WTC11 (cell line): Measurements from ENCODE around the gene SAG. TPM values are rescaled to one million over a fixed set of nuclear protein-coding genes. Genes with fewer than 3 reads are reported as not detected.

Source experiments
- ATAC-seq: fragments of 200-7000 bp; cut with Tn5 transposase; 2 replicates; pipeline ENCODE4 v1.10.0; 2021; ENCODE audit warnings: mild to moderate bottlenecking, moderate library complexity
- CTCF ChIA-PET: fragments of 300-600 bp; sonication (Branson Sonifier 250); formaldehyde crosslinking; loops from one replicate; lab custom pipeline; 2021; ENCODE audit warnings: antibody characterized with exemption; lab: Charles Lee
- POLR2A ChIA-PET: fragments of 350-600 bp; sonication (Branson Sonifier 250); formaldehyde crosslinking; loops from one replicate; lab custom pipeline; 2021; ENCODE audit warnings: antibody characterized with exemption; lab: Charles Lee
- DNase-seq: peaks from one replicate; pipeline ENCODE4 v3.0.0; 2021; ENCODE audit warnings: low spot score
- H3K27ac Mint-ChIP-seq: 2 replicates; pipeline ENCODE4 v1.8.0; 2021; ENCODE audit warnings: mixed read lengths
- H3K27me3 Mint-ChIP-seq: 2 replicates; pipeline ENCODE4 v1.8.0; 2021; ENCODE audit warnings: low read depth, mild to moderate bottlenecking, moderate library complexity, mixed read lengths
- H3K36me3 Mint-ChIP-seq: 2 replicates; pipeline ENCODE4 v1.8.0; 2021; ENCODE audit warnings: mixed read lengths
- H3K4me1 Mint-ChIP-seq: 2 replicates; pipeline ENCODE4 v1.8.0; 2022; ENCODE audit warnings: mixed read lengths
- H3K4me3 Mint-ChIP-seq: 2 replicates; pipeline ENCODE4 v1.8.0; 2021; ENCODE audit warnings: mild to moderate bottlenecking, moderate library complexity, mixed read lengths
- H3K9me3 Mint-ChIP-seq: 2 replicates; pipeline ENCODE4 v1.8.0; 2021; ENCODE audit warnings: mixed read lengths
- CREM ChIP-seq: sonication (generic); formaldehyde crosslinking; IDR thresholded peaks from 2 replicates; pipeline ENCODE4 v1.8.1; 2022; ENCODE audit warnings: mild to moderate bottlenecking, missing genetic modification reagents, moderate library complexity
- EMX1 ChIP-seq: fragments of 250-450 bp; sonication (Bioruptor Pico); IDR thresholded peaks from 2 replicates; pipeline ENCODE4 v1.8.0; 2021; ENCODE audit warnings: mild to moderate bottlenecking
- HMGA2 ChIP-seq: fragments of 250-450 bp; sonication (Bioruptor Pico); IDR thresholded peaks from 2 replicates; pipeline ENCODE4 v1.4.0; 2021; ENCODE audit warnings: mild to moderate bottlenecking, moderate library complexity
- MYBL2 ChIP-seq: sonication (generic); formaldehyde crosslinking; IDR thresholded peaks from 2 replicates; pipeline ENCODE4 v1.8.1; 2023; ENCODE audit warnings: mild to moderate bottlenecking, moderate library complexity, missing genetic modification reagents
- NFE2L1 ChIP-seq: sonication (generic); formaldehyde crosslinking; IDR thresholded peaks from 2 replicates; pipeline ENCODE4 v1.8.1; 2023; ENCODE audit warnings: missing genetic modification reagents
- NR2C2 ChIP-seq: sonication (generic); formaldehyde crosslinking; IDR thresholded peaks from 2 replicates; pipeline ENCODE4 v1.8.0; 2022; ENCODE audit warnings: mild to moderate bottlenecking, missing genetic modification reagents
- NR3C1 ChIP-seq: sonication (generic); formaldehyde crosslinking; conservative IDR thresholded peaks from 2 replicates; pipeline ENCODE4 v1.8.1; 2023; ENCODE audit warnings: low read depth, mild to moderate bottlenecking, missing genetic modification reagents
- PRRX2 ChIP-seq: fragments of 250-450 bp; sonication (Bioruptor Pico); IDR thresholded peaks from 2 replicates; pipeline ENCODE4 v1.8.0; 2021; ENCODE audit warnings: mild to moderate bottlenecking
- RELA ChIP-seq: sonication (generic); formaldehyde crosslinking; IDR thresholded peaks from 2 replicates; pipeline ENCODE4 v1.8.1; 2022; ENCODE audit warnings: missing genetic modification reagents, mild to moderate bottlenecking, borderline replicate concordance
- TEAD1 ChIP-seq: sonication (generic); formaldehyde crosslinking; IDR thresholded peaks from 2 replicates; pipeline ENCODE4 v1.8.0; 2022; ENCODE audit warnings: mild to moderate bottlenecking, missing genetic modification reagents
- ZNF121 ChIP-seq: sonication (generic); formaldehyde crosslinking; IDR thresholded peaks from 2 replicates; pipeline ENCODE4 v1.8.0; 2023; ENCODE audit warnings: missing genetic modification reagents
- ZNF138 ChIP-seq: sonication (generic); formaldehyde crosslinking; conservative IDR thresholded peaks from 2 replicates; pipeline ENCODE4 v1.8.1; 2022; ENCODE audit warnings: mild to moderate bottlenecking, moderate library complexity, missing genetic modification reagents
- ZNF317 ChIP-seq: sonication (generic); formaldehyde crosslinking; IDR thresholded peaks from 2 replicates; pipeline ENCODE4 v1.8.1; 2023; ENCODE audit warnings: low read depth, mild to moderate bottlenecking, moderate library complexity, missing genetic modification reagents, borderline replicate concordance
- ZNF396 ChIP-seq: fragments of 250-450 bp; sonication (Bioruptor Pico); IDR thresholded peaks from 2 replicates; pipeline ENCODE4 v1.8.0; 2021; ENCODE audit warnings: mild to moderate bottlenecking, moderate library complexity, borderline replicate concordance
- ZNF416 ChIP-seq: fragments of 250-450 bp; sonication (Bioruptor Pico); IDR thresholded peaks from 2 replicates; pipeline ENCODE4 v1.9.0; 2021; ENCODE audit warnings: mild to moderate bottlenecking, inconsistent platforms
- total RNA-seq: library from RNA; stranded (reverse); gene quantifications from 3 replicates; pipeline ENCODE4 v1.2.3, GENCODE V29; 2021
- TF ChIP-seq, protein P1 (sequence below): sonication (generic); formaldehyde crosslinking; IDR thresholded peaks from 2 replicates; pipeline ENCODE4 v1.8.0; 2022; ENCODE audit warnings: mild to moderate bottlenecking, missing genetic modification reagents
- TF ChIP-seq, protein P2 (sequence below): sonication (generic); formaldehyde crosslinking; IDR thresholded peaks from 2 replicates; pipeline ENCODE4 v1.8.1; 2023; ENCODE audit warnings: mild to moderate bottlenecking, missing genetic modification reagents, moderate library complexity
- TF ChIP-seq, protein P3 (sequence below): sonication (generic); formaldehyde crosslinking; IDR thresholded peaks from 2 replicates; pipeline ENCODE4 v1.8.1; 2022; ENCODE audit warnings: mild to moderate bottlenecking, moderate library complexity, missing genetic modification reagents
- TF ChIP-seq, protein P4 (sequence below): sonication (generic); formaldehyde crosslinking; IDR thresholded peaks from 2 replicates; pipeline ENCODE4 v1.8.1; 2023; ENCODE audit warnings: mild to moderate bottlenecking, moderate library complexity, missing genetic modification reagents
- TF ChIP-seq, protein P5 (sequence below): fragments of 250-450 bp; sonication (Bioruptor Pico); conservative IDR thresholded peaks from 2 replicates; pipeline ENCODE4 v1.9.0; 2021; ENCODE audit warnings: mild to moderate bottlenecking
- TF ChIP-seq, protein P6 (sequence below): fragments of 250-450 bp; sonication (Bioruptor Pico); IDR thresholded peaks from 2 replicates; pipeline ENCODE4 v1.9.0; 2021; ENCODE audit warnings: mild to moderate bottlenecking, borderline replicate concordance
- TF ChIP-seq, protein P7 (sequence below): sonication (generic); formaldehyde crosslinking; IDR thresholded peaks from 2 replicates; pipeline ENCODE4 v1.8.1; 2023; ENCODE audit warnings: mild to moderate bottlenecking, missing genetic modification reagents, moderate library complexity

The SAG gene
- total RNA-seq, 1 experiment from 2014 or later, result not detected

DNA sequence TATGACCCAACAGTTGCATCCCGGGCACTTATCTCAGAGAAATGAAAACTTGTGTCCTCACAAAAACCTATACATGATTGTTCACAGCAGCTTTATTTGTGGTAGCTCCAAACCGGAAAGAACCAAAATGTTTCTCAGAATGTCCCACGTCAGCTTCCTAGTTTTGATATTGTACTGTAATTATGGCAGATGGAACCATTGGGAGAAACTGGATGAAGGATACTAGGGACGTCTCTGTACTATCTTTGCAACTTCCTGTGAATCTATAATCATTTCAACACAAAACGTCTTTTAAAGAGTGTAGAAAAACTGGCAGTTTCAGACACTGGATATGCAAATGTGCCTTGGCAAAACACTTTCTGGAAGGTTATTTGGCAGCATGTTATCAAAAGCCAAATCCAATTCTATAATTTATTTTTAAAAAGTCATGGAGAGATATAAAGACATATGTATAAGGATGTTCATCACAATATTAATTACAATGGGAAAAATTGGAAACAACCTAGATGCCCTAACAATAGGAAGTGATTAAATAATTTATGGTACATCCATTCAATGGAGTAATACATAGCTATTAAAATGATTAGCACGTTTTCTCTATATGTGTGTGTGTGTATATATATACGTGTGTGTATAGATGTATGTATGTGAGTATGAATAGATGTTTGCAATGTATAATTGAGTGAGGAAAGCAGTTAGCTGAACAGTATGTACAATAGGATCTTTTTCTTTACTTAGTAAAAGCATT lies 9.8 kb downstream of the SAG start:
- TF ChIP-seq, protein P1, sequence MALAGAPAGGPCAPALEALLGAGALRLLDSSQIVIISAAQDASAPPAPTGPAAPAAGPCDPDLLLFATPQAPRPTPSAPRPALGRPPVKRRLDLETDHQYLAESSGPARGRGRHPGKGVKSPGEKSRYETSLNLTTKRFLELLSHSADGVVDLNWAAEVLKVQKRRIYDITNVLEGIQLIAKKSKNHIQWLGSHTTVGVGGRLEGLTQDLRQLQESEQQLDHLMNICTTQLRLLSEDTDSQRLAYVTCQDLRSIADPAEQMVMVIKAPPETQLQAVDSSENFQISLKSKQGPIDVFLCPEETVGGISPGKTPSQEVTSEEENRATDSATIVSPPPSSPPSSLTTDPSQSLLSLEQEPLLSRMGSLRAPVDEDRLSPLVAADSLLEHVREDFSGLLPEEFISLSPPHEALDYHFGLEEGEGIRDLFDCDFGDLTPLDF (CRISPR knock-in tag), result no peak
- TF ChIP-seq, protein P2, sequence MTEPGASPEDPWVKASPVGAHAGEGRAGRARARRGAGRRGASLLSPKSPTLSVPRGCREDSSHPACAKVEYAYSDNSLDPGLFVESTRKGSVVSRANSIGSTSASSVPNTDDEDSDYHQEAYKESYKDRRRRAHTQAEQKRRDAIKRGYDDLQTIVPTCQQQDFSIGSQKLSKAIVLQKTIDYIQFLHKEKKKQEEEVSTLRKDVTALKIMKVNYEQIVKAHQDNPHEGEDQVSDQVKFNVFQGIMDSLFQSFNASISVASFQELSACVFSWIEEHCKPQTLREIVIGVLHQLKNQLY (CRISPR knock-in tag), result no peak
- TF ChIP-seq RELA (CRISPR knock-in tag) (no peak), ZNF416 (CRISPR knock-in tag) (no peak), ZNF396 (CRISPR knock-in tag) (no peak), EMX1 (CRISPR knock-in tag) (no peak), TEAD1 (no peak), HMGA2 (CRISPR knock-in tag) (no peak), PRRX2 (CRISPR knock-in tag) (no peak)
- TF ChIP-seq, protein P3, sequence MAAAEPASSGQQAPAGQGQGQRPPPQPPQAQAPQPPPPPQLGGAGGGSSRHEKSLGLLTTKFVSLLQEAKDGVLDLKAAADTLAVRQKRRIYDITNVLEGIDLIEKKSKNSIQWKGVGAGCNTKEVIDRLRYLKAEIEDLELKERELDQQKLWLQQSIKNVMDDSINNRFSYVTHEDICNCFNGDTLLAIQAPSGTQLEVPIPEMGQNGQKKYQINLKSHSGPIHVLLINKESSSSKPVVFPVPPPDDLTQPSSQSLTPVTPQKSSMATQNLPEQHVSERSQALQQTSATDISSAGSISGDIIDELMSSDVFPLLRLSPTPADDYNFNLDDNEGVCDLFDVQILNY (CRISPR knock-in tag), result no peak
- TF ChIP-seq, all 79 proteins: peak for 0
- POLR2A ChIA-PET, result no interaction called here
- ATAC-seq (no peak), DNase-seq (no peak)
- Mint-ChIP-seq H3K9me3 (no peaks in the 10 kb centered on the region), H3K36me3 (no peaks in the 10 kb centered on the region), H3K4me3 (no peak overlapping the region), H3K27me3 (no peaks in the 10 kb centered on the region), H3K4me1 (no peaks in the 10 kb centered on the region), H3K27ac (no peak overlapping the region)
- CTCF ChIA-PET, result interaction anchor here (1.1 kb wide), 1 partner anchor 37 kb away, joined by 11 read pairs; the partner anchor contains the start of gene DGKD

DNA sequence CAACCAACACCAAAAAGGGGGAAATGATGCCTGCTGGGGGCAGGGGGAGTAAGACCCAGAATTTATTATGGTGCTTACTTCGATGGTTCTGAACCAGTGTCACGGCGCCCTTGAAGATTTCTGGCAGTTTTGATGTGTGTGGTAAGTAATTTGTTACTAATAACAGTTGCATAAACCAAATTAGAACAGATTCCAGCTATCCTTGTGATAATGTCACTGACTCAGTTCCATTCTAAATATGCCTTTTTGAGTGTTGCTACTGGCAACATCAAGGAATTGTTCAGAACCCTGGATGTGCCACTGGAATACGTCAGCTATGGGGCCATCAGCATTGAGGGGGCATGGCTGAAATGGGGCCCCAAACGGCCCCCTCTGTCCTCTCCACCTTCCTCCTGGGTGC lies 11.6 kb downstream of the SAG start:
- POLR2A ChIA-PET, result no interaction called here
- CTCF ChIA-PET, result no interaction called here
- H3K4me3 Mint-ChIP-seq, result no peak overlapping the region
- TF ChIP-seq ZNF317 (CRISPR knock-in tag) (no peak), MYBL2 (CRISPR knock-in tag) (no peak), NR3C1 (no peak), CREM (CRISPR knock-in tag) (no peak), NR2C2 (CRISPR knock-in tag) (no peak), ZNF121 (no peak), NFE2L1 (CRISPR knock-in tag) (no peak), ZNF138 (CRISPR knock-in tag) (no peak)
- TF ChIP-seq, protein P4, sequence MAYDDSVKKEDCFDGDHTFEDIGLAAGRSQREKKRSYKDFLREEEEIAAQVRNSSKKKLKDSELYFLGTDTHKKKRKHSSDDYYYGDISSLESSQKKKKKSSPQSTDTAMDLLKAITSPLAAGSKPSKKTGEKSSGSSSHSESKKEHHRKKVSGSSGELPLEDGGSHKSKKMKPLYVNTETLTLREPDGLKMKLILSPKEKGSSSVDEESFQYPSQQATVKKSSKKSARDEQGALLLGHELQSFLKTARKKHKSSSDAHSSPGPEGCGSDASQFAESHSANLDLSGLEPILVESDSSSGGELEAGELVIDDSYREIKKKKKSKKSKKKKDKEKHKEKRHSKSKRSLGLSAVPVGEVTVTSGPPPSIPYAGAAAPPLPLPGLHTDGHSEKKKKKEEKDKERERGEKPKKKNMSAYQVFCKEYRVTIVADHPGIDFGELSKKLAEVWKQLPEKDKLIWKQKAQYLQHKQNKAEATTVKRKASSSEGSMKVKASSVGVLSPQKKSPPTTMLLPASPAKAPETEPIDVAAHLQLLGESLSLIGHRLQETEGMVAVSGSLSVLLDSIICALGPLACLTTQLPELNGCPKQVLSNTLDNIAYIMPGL (CRISPR knock-in tag), result no peak
- TF ChIP-seq, protein P5, sequence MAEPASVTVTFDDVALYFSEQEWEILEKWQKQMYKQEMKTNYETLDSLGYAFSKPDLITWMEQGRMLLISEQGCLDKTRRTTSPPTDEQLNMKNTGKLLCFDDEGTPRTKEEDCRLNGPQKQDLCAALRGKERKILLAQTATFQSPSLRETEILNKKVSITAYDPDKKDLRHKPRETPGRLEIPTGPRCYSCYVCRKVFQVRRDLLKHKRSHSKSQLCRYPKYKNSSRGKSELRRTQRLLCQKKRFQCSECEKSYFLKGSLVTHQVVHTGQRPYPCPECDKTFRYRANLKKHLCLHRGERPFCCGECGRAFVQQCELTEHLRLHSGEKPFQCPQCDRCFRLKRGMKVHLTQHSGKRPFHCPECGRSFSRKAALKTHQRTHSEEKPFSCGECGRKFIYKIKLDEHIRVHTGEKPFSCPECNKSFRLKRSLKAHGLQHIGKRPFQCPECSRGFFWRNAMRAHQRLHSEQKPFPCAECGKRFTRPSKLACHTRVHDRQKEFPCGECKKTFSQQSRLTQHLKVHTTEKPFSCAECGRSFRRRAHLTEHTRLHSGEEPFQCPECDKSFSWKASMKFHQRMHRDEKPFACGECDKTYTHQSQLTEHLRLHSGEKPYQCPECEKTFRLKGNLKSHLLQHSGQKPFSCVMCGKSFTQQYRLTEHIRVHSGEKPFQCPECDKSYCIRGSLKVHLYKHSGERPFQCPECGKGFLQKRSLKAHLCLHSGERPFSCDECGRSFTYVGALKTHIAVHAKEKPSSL, result no peak
- TF ChIP-seq, protein P6, sequence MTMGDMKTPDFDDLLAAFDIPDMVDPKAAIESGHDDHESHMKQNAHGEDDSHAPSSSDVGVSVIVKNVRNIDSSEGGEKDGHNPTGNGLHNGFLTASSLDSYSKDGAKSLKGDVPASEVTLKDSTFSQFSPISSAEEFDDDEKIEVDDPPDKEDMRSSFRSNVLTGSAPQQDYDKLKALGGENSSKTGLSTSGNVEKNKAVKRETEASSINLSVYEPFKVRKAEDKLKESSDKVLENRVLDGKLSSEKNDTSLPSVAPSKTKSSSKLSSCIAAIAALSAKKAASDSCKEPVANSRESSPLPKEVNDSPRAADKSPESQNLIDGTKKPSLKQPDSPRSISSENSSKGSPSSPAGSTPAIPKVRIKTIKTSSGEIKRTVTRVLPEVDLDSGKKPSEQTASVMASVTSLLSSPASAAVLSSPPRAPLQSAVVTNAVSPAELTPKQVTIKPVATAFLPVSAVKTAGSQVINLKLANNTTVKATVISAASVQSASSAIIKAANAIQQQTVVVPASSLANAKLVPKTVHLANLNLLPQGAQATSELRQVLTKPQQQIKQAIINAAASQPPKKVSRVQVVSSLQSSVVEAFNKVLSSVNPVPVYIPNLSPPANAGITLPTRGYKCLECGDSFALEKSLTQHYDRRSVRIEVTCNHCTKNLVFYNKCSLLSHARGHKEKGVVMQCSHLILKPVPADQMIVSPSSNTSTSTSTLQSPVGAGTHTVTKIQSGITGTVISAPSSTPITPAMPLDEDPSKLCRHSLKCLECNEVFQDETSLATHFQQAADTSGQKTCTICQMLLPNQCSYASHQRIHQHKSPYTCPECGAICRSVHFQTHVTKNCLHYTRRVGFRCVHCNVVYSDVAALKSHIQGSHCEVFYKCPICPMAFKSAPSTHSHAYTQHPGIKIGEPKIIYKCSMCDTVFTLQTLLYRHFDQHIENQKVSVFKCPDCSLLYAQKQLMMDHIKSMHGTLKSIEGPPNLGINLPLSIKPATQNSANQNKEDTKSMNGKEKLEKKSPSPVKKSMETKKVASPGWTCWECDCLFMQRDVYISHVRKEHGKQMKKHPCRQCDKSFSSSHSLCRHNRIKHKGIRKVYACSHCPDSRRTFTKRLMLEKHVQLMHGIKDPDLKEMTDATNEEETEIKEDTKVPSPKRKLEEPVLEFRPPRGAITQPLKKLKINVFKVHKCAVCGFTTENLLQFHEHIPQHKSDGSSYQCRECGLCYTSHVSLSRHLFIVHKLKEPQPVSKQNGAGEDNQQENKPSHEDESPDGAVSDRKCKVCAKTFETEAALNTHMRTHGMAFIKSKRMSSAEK, result no peak
- TF ChIP-seq, protein P7, sequence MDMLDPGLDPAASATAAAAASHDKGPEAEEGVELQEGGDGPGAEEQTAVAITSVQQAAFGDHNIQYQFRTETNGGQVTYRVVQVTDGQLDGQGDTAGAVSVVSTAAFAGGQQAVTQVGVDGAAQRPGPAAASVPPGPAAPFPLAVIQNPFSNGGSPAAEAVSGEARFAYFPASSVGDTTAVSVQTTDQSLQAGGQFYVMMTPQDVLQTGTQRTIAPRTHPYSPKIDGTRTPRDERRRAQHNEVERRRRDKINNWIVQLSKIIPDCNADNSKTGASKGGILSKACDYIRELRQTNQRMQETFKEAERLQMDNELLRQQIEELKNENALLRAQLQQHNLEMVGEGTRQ (CRISPR knock-in tag), result no peak

More for the DNA sequence above, 11.6 kb downstream of the SAG start:
- no peak for ATAC-seq
- Mint-ChIP-seq H3K9me3 (no peaks in the 10 kb centered on the region), H3K36me3 (no peaks in the 10 kb centered on the region), H3K4me1 (no peaks in the 10 kb centered on the region), H3K27me3 (no peaks in the 10 kb centered on the region), H3K27ac (no peak overlapping the region)
- no peak for DNase-seq
